Osteocyte (in vitro differentiated cells): ENCODE results near the gene NLRC5. TPM values are rescaled to one million over a fixed set of nuclear protein-coding genes. Genes with fewer than 3 reads are reported as not detected.

Experiments
- DNase-seq: peaks from one replicate; pipeline ENCODE4 v3.0.0; 2021; ENCODE audit warnings: mixed read lengths; ENCODE audit not compliant: unreplicated experiment; ENCODE audit errors: extremely low spot score
- H3K27ac Mint-ChIP-seq: one replicate; pipeline ENCODE4 v1.8.0; 2021; ENCODE audit warnings: mild to moderate bottlenecking, mixed read lengths; ENCODE audit not compliant: unreplicated experiment
- H3K27me3 Mint-ChIP-seq: one replicate; pipeline ENCODE4 v1.8.0; 2021; ENCODE audit warnings: mixed read lengths; ENCODE audit not compliant: unreplicated experiment
- H3K36me3 Mint-ChIP-seq: one replicate; pipeline ENCODE4 v1.8.0; 2021; ENCODE audit warnings: mixed read lengths; ENCODE audit not compliant: unreplicated experiment
- H3K4me1 Mint-ChIP-seq: one replicate; pipeline ENCODE4 v1.8.0; 2021; ENCODE audit warnings: mixed read lengths; ENCODE audit not compliant: unreplicated experiment
- H3K4me3 Mint-ChIP-seq: one replicate; pipeline ENCODE4 v1.8.0; 2021; ENCODE audit warnings: mild to moderate bottlenecking, moderate library complexity, mixed read lengths; ENCODE audit not compliant: unreplicated experiment
- H3K9me3 Mint-ChIP-seq: one replicate; pipeline ENCODE4 v1.8.0; 2021; ENCODE audit warnings: mixed read lengths; ENCODE audit not compliant: unreplicated experiment
- CTCF ChIP-seq: fragments of 200-600 bp; sonication (generic); IDR thresholded peaks from 2 replicates; pipeline ENCODE4 v1.5.0; 2021; ENCODE audit warnings: antibody characterized with exemption, mild to moderate bottlenecking, moderate library complexity
- total RNA-seq: library from RNA; stranded (reverse); gene quantifications from 2 replicates; pipeline ENCODE4 v1.2.1, GENCODE V29; 2021

The NLRC5 gene
- total RNA-seq, 1 donor from 2014 or later: 24.7 TPM

- H3K27ac Mint-ChIP-seq: peak overlapping the region; percentile 31
These were observed 41.8 kb upstream of the NLRC5 start for GRCh38 chr16:56947604-56947995.

DNA sequence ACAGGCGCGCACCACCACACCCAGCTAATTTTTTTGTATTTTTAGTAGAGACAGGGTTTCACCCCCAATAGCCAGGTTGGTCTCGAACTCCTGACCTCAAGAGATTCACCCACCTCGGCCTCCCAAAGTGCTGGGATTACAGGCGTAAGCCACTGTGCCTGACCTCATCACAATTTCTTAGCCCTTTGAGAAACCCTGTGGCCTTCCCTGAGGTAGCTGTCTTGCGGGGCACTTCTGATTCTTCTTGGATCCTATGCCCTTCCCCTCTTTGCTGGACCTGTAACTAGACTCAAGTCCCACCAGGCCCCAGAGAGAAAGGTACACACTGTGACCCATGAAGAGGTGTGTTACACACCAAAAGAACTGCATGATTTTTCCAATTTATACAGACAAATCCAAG, 41.1 kb upstream of the NLRC5 start:
- Mint-ChIP-seq H3K9me3 (no peaks in the 10 kb centered on the region), H3K4me3 (no peak overlapping the region), H3K4me1 (peaks cover 35% of the 10 kb centered on the region), H3K27me3 (no peaks in the 10 kb centered on the region), H3K36me3 (peaks cover 20% of the 10 kb centered on the region), H3K27ac (no peak overlapping the region)
- DNase-seq: no peak
- no peak for TF ChIP-seq CTCF

More at GRCh38 chr16:56947604-56947995, 41.8 kb upstream of the NLRC5 start:
- no peak for DNase-seq
- Mint-ChIP-seq H3K27me3 (no peaks in the 10 kb centered on the region), H3K4me1 (peaks cover 41% of the 10 kb centered on the region), H3K9me3 (no peaks in the 10 kb centered on the region), H3K4me3 (no peak overlapping the region), H3K36me3 (peaks cover 26% of the 10 kb centered on the region)
- no peak for TF ChIP-seq CTCF

DNA sequence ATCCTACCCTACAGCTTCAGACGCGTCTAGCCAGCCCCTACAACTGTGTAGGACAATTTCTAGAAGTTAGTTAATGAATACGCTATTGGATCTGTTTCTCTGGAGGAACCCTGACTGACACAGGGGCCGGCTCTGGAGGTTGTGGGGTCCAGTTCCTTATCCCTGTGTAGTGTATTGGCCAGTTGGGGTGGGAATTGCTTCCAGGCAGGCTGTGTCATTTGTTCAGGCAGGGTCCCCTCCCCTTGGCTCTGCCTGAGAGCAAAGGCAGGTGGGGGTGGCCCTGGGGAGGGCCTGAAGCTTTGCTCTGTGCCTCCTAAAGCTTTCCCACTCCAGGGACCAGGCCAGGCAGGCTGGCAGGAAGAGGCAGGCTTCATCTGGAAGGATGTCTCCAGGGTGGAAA, 39.3 kb upstream of the NLRC5 start:
- Mint-ChIP-seq H3K9me3 (no peaks in the 10 kb centered on the region), H3K27me3 (no peaks in the 10 kb centered on the region), H3K4me1 (peaks cover 19% of the 10 kb centered on the region), H3K36me3 (peaks cover 7% of the 10 kb centered on the region), H3K4me3 (no peak overlapping the region), H3K27ac (no peak overlapping the region)
- DNase-seq: no peak
- TF ChIP-seq CTCF: no peak

DNA sequence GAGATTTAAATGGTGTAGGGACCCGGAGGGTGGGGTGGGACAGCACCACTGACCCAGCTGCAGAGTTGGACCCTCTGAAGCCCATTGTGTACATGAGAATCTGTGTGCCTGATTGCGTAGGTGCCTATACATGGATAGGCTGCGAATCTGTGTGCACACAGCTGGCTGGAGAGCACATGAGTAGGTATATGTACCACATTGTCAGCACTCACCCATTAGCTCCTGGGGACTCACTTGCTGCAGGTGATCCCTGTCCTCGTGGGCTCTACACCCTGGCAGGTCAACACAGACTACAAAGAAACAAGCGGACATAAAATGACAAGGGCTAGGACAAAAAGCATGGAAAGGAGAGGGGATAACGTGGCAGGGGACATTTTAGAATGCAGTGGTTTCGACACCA, 38.9 kb upstream of the NLRC5 start:
- Mint-ChIP-seq H3K4me3 (no peak overlapping the region), H3K4me1 (peaks cover 15% of the 10 kb centered on the region), H3K27me3 (no peaks in the 10 kb centered on the region), H3K27ac (no peak overlapping the region), H3K9me3 (no peaks in the 10 kb centered on the region), H3K36me3 (peaks cover 7% of the 10 kb centered on the region)
- no peak for DNase-seq
- no peak for TF ChIP-seq CTCF

GRCh38 chr16:56950881-56951771, 38.2 kb upstream of the NLRC5 start:
- peak; percentile 75 for TF ChIP-seq CTCF
- DNase-seq: no peak
- no peaks in the 10 kb centered on the region for H3K27me3 Mint-ChIP-seq
- H3K9me3 Mint-ChIP-seq: no peaks in the 10 kb centered on the region
- H3K36me3 Mint-ChIP-seq: peaks cover 7% of the 10 kb centered on the region
- peaks cover 11% of the 10 kb centered on the region for H3K4me1 Mint-ChIP-seq
- H3K27ac Mint-ChIP-seq: peak overlapping the region; percentile 1
- no peak overlapping the region for H3K4me3 Mint-ChIP-seq
